ENCODE results near the gene RTN4RL1. TPM values are rescaled to one million over a fixed set of nuclear protein-coding genes. Genes with fewer than 3 reads are reported as not detected.

The RTN4RL1 gene
- total RNA-seq, 2 donors from 2014 or later = 18.2 to 19.6 TPM

GRCh38 chr17:2064147-2064489, 39.0 kb upstream of the RTN4RL1 start:
- Histone ChIP-seq H3K4me3 (ENCODE audit: low read length) (no peak overlapping the region), H3K4me1 (ENCODE audit: control insufficient read depth, insufficient read depth, low read length) (peaks cover 10% of the 10 kb centered on the region), H3K36me3 (ENCODE audit: control insufficient read depth, insufficient read depth, low read length) (peaks cover 86% of the 10 kb centered on the region), H3K9ac (ENCODE audit: extremely low read depth, low read length, poor library complexity, severe bottlenecking) (no peak overlapping the region), H3K27ac (ENCODE audit: low read depth, low read length) (no peak overlapping the region), H3K27me3 (ENCODE audit: control insufficient read depth, insufficient read depth, low read length, poor library complexity, severe bottlenecking) (peaks cover 24% of the 10 kb centered on the region), H3K9me3 (ENCODE audit: control insufficient read depth, low read length) (no peaks in the 10 kb centered on the region)
- H3K4me1 Mint-ChIP-seq = peaks cover 29% of the 10 kb centered on the region
- peaks cover 28% of the 10 kb centered on the region for H3K27me3 Mint-ChIP-seq (ENCODE audit: insufficient read depth)
- H3K36me3 Mint-ChIP-seq (ENCODE audit: low read depth) = peaks cover 60% of the 10 kb centered on the region
- no peak overlapping the region for H3K27ac Mint-ChIP-seq
- no peak overlapping the region for H3K4me3 Mint-ChIP-seq
- H3K9me3 Mint-ChIP-seq = no peaks in the 10 kb centered on the region
- DNase-seq = no peak
- no peak for TF ChIP-seq CTCF (conservative IDR thresholded peaks at IDR 0.05)
- WGBS, 2 experiments (ENCODE audit: insufficient coverage in 1 of 2, insufficient read length in 1 of 2) = 76 to 80% methylated on average over 5 of the region's 5 CpGs

- Histone ChIP-seq H3K4me1 (ENCODE audit: control insufficient read depth, insufficient read depth, low read length) (peaks cover 10% of the 10 kb centered on the region), H3K36me3 (ENCODE audit: control insufficient read depth, insufficient read depth, low read length) (peaks cover 80% of the 10 kb centered on the region), H3K9me3 (ENCODE audit: control insufficient read depth, low read length) (no peaks in the 10 kb centered on the region), H3K27ac (ENCODE audit: low read depth, low read length) (no peak overlapping the region), H3K27me3 (ENCODE audit: control insufficient read depth, insufficient read depth, low read length, poor library complexity, severe bottlenecking) (peaks cover 30% of the 10 kb centered on the region), H3K9ac (ENCODE audit: extremely low read depth, low read length, poor library complexity, severe bottlenecking) (no peak overlapping the region), H3K4me3 (ENCODE audit: low read length) (no peak overlapping the region)
- no peak for TF ChIP-seq CTCF (conservative IDR thresholded peaks at IDR 0.05)
- H3K27ac Mint-ChIP-seq = no peak overlapping the region
- peaks cover 33% of the 10 kb centered on the region for H3K27me3 Mint-ChIP-seq (ENCODE audit: insufficient read depth)
- H3K4me1 Mint-ChIP-seq = peaks cover 29% of the 10 kb centered on the region
- H3K9me3 Mint-ChIP-seq = no peaks in the 10 kb centered on the region
- H3K4me3 Mint-ChIP-seq = no peak overlapping the region
- H3K36me3 Mint-ChIP-seq (ENCODE audit: low read depth) = peaks cover 57% of the 10 kb centered on the region
- no peak for DNase-seq
- 84 to 92% methylated on average over 14 to 16 of the region's 16 CpGs for WGBS, 2 experiments (ENCODE audit: insufficient coverage in 1 of 2, insufficient read length in 1 of 2)
These were observed 38.4 kb upstream of the RTN4RL1 start for GRCh38 chr17:2063261-2064146.

GRCh38 chr17:2062571-2063183, 37.5 kb upstream of the RTN4RL1 start:
- peak overlapping the region; percentile 58 for H3K27ac Mint-ChIP-seq
- Histone ChIP-seq H3K9me3 (ENCODE audit: control insufficient read depth, low read length) (no peaks in the 10 kb centered on the region), H3K4me3 (ENCODE audit: low read length) (no peak overlapping the region), H3K27ac (ENCODE audit: low read depth, low read length) (no peak overlapping the region), H3K4me1 (ENCODE audit: control insufficient read depth, insufficient read depth, low read length) (peaks cover 10% of the 10 kb centered on the region), H3K36me3 (ENCODE audit: control insufficient read depth, insufficient read depth, low read length) (peaks cover 72% of the 10 kb centered on the region), H3K9ac (ENCODE audit: extremely low read depth, low read length, poor library complexity, severe bottlenecking) (no peak overlapping the region), H3K27me3 (ENCODE audit: control insufficient read depth, insufficient read depth, low read length, poor library complexity, severe bottlenecking) (peaks cover 38% of the 10 kb centered on the region)
- H3K9me3 Mint-ChIP-seq = peaks cover 3% of the 10 kb centered on the region
- peaks cover 29% of the 10 kb centered on the region for H3K4me1 Mint-ChIP-seq
- 35 to 56% methylated on average over 10 to 11 of the region's 11 CpGs for WGBS, 2 experiments (ENCODE audit: insufficient coverage in 1 of 2, insufficient read length in 1 of 2)
- DNase-seq = peak; percentile 81
- peaks cover 50% of the 10 kb centered on the region for H3K36me3 Mint-ChIP-seq (ENCODE audit: low read depth)
- no peak for TF ChIP-seq CTCF (conservative IDR thresholded peaks at IDR 0.05)
- no peak overlapping the region for H3K4me3 Mint-ChIP-seq
- H3K27me3 Mint-ChIP-seq (ENCODE audit: insufficient read depth) = peaks cover 41% of the 10 kb centered on the region

Measured in endodermal cell (in vitro differentiated cells).